Measurements from ENCODE around the gene POLR2F.

Gene POLR2F

GRCh38 chr22:37912171-37912570 is 41.3 kb upstream of the POLR2F start:
- DNase-seq, result no peak
- Histone ChIP-seq H3K9me3 (ENCODE audit: control insufficient read depth, low read length) (no peaks in the 10 kb centered on the region), H3K4me3 (ENCODE audit: insufficient read depth, low read depth, low read length, poor library complexity, severe bottlenecking) (no peak overlapping the region), H3K27me3 (replicated peaks; ENCODE audit: control insufficient read depth, insufficient read depth, low read length, poor library complexity, severe bottlenecking) (no peaks in the 10 kb centered on the region), H3K27ac (ENCODE audit: insufficient read depth, low read length, poor library complexity, severe bottlenecking) (no peak overlapping the region), H3K4me1 (ENCODE audit: control insufficient read depth, insufficient read depth, low read length, poor library complexity, severe bottlenecking) (peaks cover 3% of the 10 kb centered on the region), H3K36me3 (ENCODE audit: control insufficient read depth, insufficient read depth, low read length) (peaks cover 17% of the 10 kb centered on the region)

GRCh38 chr22:37913233-37913721 is 40.2 kb upstream of the POLR2F start:
- Histone ChIP-seq H3K4me1 (ENCODE audit: control insufficient read depth, insufficient read depth, low read length, poor library complexity, severe bottlenecking) (no peaks in the 10 kb centered on the region), H3K27ac (ENCODE audit: insufficient read depth, low read length, poor library complexity, severe bottlenecking) (no peak overlapping the region), H3K4me3 (ENCODE audit: insufficient read depth, low read depth, low read length, poor library complexity, severe bottlenecking) (no peak overlapping the region), H3K27me3 (replicated peaks; ENCODE audit: control insufficient read depth, insufficient read depth, low read length, poor library complexity, severe bottlenecking) (no peaks in the 10 kb centered on the region), H3K9me3 (ENCODE audit: control insufficient read depth, low read length) (no peaks in the 10 kb centered on the region), H3K36me3 (ENCODE audit: control insufficient read depth, insufficient read depth, low read length) (peaks cover 28% of the 10 kb centered on the region)
- DNase-seq, result no peak

- H3K27ac ChIP-seq (ENCODE audit: insufficient read depth, low read length, poor library complexity, severe bottlenecking), result no peak overlapping the region
- H3K27me3 ChIP-seq (replicated peaks; ENCODE audit: control insufficient read depth, insufficient read depth, low read length, poor library complexity, severe bottlenecking), result no peaks in the 10 kb centered on the region
- H3K36me3 ChIP-seq (ENCODE audit: control insufficient read depth, insufficient read depth, low read length), result peaks cover 36% of the 10 kb centered on the region
- DNase-seq, result no peak
- H3K4me3 ChIP-seq (ENCODE audit: insufficient read depth, low read depth, low read length, poor library complexity, severe bottlenecking), result no peak overlapping the region
- H3K9me3 ChIP-seq (ENCODE audit: control insufficient read depth, low read length), result no peaks in the 10 kb centered on the region
- no peaks in the 10 kb centered on the region for H3K4me1 ChIP-seq (ENCODE audit: control insufficient read depth, insufficient read depth, low read length, poor library complexity, severe bottlenecking)
Measured at GRCh38 chr22:37916311-37916710, 37.2 kb upstream of the POLR2F start.

GRCh38 chr22:37917874-37918548 is 35.5 kb upstream of the POLR2F start:
- Histone ChIP-seq H3K4me1 (ENCODE audit: control insufficient read depth, insufficient read depth, low read length, poor library complexity, severe bottlenecking) (no peaks in the 10 kb centered on the region), H3K9me3 (ENCODE audit: control insufficient read depth, low read length) (no peaks in the 10 kb centered on the region), H3K4me3 (ENCODE audit: insufficient read depth, low read depth, low read length, poor library complexity, severe bottlenecking) (no peak overlapping the region), H3K36me3 (ENCODE audit: control insufficient read depth, insufficient read depth, low read length) (peaks cover 30% of the 10 kb centered on the region), H3K27me3 (replicated peaks; ENCODE audit: control insufficient read depth, insufficient read depth, low read length, poor library complexity, severe bottlenecking) (no peaks in the 10 kb centered on the region), H3K27ac (ENCODE audit: insufficient read depth, low read length, poor library complexity, severe bottlenecking) (no peak overlapping the region)
- DNase-seq, result no peak

GRCh38 chr22:37918580-37919270 is 34.8 kb upstream of the POLR2F start:
- Histone ChIP-seq H3K27me3 (replicated peaks; ENCODE audit: control insufficient read depth, insufficient read depth, low read length, poor library complexity, severe bottlenecking) (no peaks in the 10 kb centered on the region), H3K4me3 (ENCODE audit: insufficient read depth, low read depth, low read length, poor library complexity, severe bottlenecking) (no peak overlapping the region), H3K36me3 (ENCODE audit: control insufficient read depth, insufficient read depth, low read length) (peaks cover 25% of the 10 kb centered on the region), H3K4me1 (ENCODE audit: control insufficient read depth, insufficient read depth, low read length, poor library complexity, severe bottlenecking) (no peaks in the 10 kb centered on the region), H3K27ac (ENCODE audit: insufficient read depth, low read length, poor library complexity, severe bottlenecking) (no peak overlapping the region), H3K9me3 (ENCODE audit: control insufficient read depth, low read length) (no peaks in the 10 kb centered on the region)
- no peak for DNase-seq

- Histone ChIP-seq H3K9me3 (ENCODE audit: control insufficient read depth, low read length) (no peaks in the 10 kb centered on the region), H3K27me3 (replicated peaks; ENCODE audit: control insufficient read depth, insufficient read depth, low read length, poor library complexity, severe bottlenecking) (no peaks in the 10 kb centered on the region), H3K4me1 (ENCODE audit: control insufficient read depth, insufficient read depth, low read length, poor library complexity, severe bottlenecking) (no peaks in the 10 kb centered on the region), H3K36me3 (ENCODE audit: control insufficient read depth, insufficient read depth, low read length) (peaks cover 25% of the 10 kb centered on the region), H3K4me3 (ENCODE audit: insufficient read depth, low read depth, low read length, poor library complexity, severe bottlenecking) (no peak overlapping the region), H3K27ac (ENCODE audit: insufficient read depth, low read length, poor library complexity, severe bottlenecking) (no peak overlapping the region)
- DNase-seq, result no peak
Measured at GRCh38 chr22:37920126-37920525, 33.4 kb upstream of the POLR2F start.

GRCh38 chr22:37922191-37922590 is 31.3 kb upstream of the POLR2F start:
- no peak overlapping the region for H3K4me3 ChIP-seq (ENCODE audit: insufficient read depth, low read depth, low read length, poor library complexity, severe bottlenecking)
- H3K27ac ChIP-seq (ENCODE audit: insufficient read depth, low read length, poor library complexity, severe bottlenecking), result no peak overlapping the region
- H3K9me3 ChIP-seq (ENCODE audit: control insufficient read depth, low read length), result no peaks in the 10 kb centered on the region
- H3K4me1 ChIP-seq (ENCODE audit: control insufficient read depth, insufficient read depth, low read length, poor library complexity, severe bottlenecking), result no peaks in the 10 kb centered on the region
- no peaks in the 10 kb centered on the region for H3K27me3 ChIP-seq (replicated peaks; ENCODE audit: control insufficient read depth, insufficient read depth, low read length, poor library complexity, severe bottlenecking)
- peaks cover 37% of the 10 kb centered on the region for H3K36me3 ChIP-seq (ENCODE audit: control insufficient read depth, insufficient read depth, low read length)
- no peak for DNase-seq

- no peaks in the 10 kb centered on the region for H3K9me3 ChIP-seq (ENCODE audit: control insufficient read depth, low read length)
- no peaks in the 10 kb centered on the region for H3K27me3 ChIP-seq (replicated peaks; ENCODE audit: control insufficient read depth, insufficient read depth, low read length, poor library complexity, severe bottlenecking)
- no peak overlapping the region for H3K4me3 ChIP-seq (ENCODE audit: insufficient read depth, low read depth, low read length, poor library complexity, severe bottlenecking)
- H3K27ac ChIP-seq (ENCODE audit: insufficient read depth, low read length, poor library complexity, severe bottlenecking), result no peak overlapping the region
- no peak for DNase-seq
- H3K4me1 ChIP-seq (ENCODE audit: control insufficient read depth, insufficient read depth, low read length, poor library complexity, severe bottlenecking), result no peaks in the 10 kb centered on the region
- H3K36me3 ChIP-seq (ENCODE audit: control insufficient read depth, insufficient read depth, low read length), result peaks cover 31% of the 10 kb centered on the region
Measured at GRCh38 chr22:37923927-37924326, 29.6 kb upstream of the POLR2F start.

GRCh38 chr22:37924386-37925065 is 29.0 kb upstream of the POLR2F start:
- no peaks in the 10 kb centered on the region for H3K9me3 ChIP-seq (ENCODE audit: control insufficient read depth, low read length)
- no peaks in the 10 kb centered on the region for H3K27me3 ChIP-seq (replicated peaks; ENCODE audit: control insufficient read depth, insufficient read depth, low read length, poor library complexity, severe bottlenecking)
- no peak for DNase-seq
- no peaks in the 10 kb centered on the region for H3K4me1 ChIP-seq (ENCODE audit: control insufficient read depth, insufficient read depth, low read length, poor library complexity, severe bottlenecking)
- H3K4me3 ChIP-seq (ENCODE audit: insufficient read depth, low read depth, low read length, poor library complexity, severe bottlenecking), result no peak overlapping the region
- H3K27ac ChIP-seq (ENCODE audit: insufficient read depth, low read length, poor library complexity, severe bottlenecking), result no peak overlapping the region
- peaks cover 30% of the 10 kb centered on the region for H3K36me3 ChIP-seq (ENCODE audit: control insufficient read depth, insufficient read depth, low read length)

- peaks cover 33% of the 10 kb centered on the region for H3K36me3 ChIP-seq (ENCODE audit: control insufficient read depth, insufficient read depth, low read length)
- H3K9me3 ChIP-seq (ENCODE audit: control insufficient read depth, low read length), result no peaks in the 10 kb centered on the region
- H3K4me3 ChIP-seq (ENCODE audit: insufficient read depth, low read depth, low read length, poor library complexity, severe bottlenecking), result no peak overlapping the region
- DNase-seq, result no peak
- H3K27ac ChIP-seq (ENCODE audit: insufficient read depth, low read length, poor library complexity, severe bottlenecking), result no peak overlapping the region
- no peaks in the 10 kb centered on the region for H3K4me1 ChIP-seq (ENCODE audit: control insufficient read depth, insufficient read depth, low read length, poor library complexity, severe bottlenecking)
- H3K27me3 ChIP-seq (replicated peaks; ENCODE audit: control insufficient read depth, insufficient read depth, low read length, poor library complexity, severe bottlenecking), result no peaks in the 10 kb centered on the region
Measured at GRCh38 chr22:37925330-37925729, 28.2 kb upstream of the POLR2F start.
